GM18873 (cell line): Measurements from ENCODE around the gene IQGAP1.

Experiments
- ATAC-seq: cut with Tn5 transposase; IDR thresholded peaks from one replicate; pipeline ENCODE4 v1.9.1; 2021; ENCODE audit warnings: mild to moderate bottlenecking, moderate library complexity, moderate number of reproducible peaks; ENCODE audit not compliant: unreplicated experiment, low FRiP score

IQGAP1 gene

GRCh38 chr15:90524018-90524803 lies 136.2 kb downstream of the IQGAP1 start:
- peak; percentile 52 for ATAC-seq

- no peak for ATAC-seq
Measured at GRCh38 chr15:90529011-90529370, 140.9 kb downstream of the IQGAP1 start.

- no peak for ATAC-seq
Measured at GRCh38 chr15:90529371-90530249, 141.6 kb downstream of the IQGAP1 start, which contains the start of gene CRTC3. Gene CRTC3, plus strand, starts transcription at chr15:90529923. Its CDS starts 149 bp downstream, at chr15:90530072.

- no peak for ATAC-seq
Measured at GRCh38 chr15:90530250-90531051, 142.4 kb downstream of the IQGAP1 start.

- no peak for ATAC-seq
Measured at GRCh38 chr15:90531147-90531546, 143.1 kb downstream of the IQGAP1 start.

GRCh38 chr15:90535254-90535653 lies 147.2 kb downstream of the IQGAP1 start:
- no peak for ATAC-seq

- no peak for ATAC-seq
Measured at GRCh38 chr15:90539789-90540188, 151.7 kb downstream of the IQGAP1 start.

GRCh38 chr15:90540768-90541167 lies 152.7 kb downstream of the IQGAP1 start:
- ATAC-seq, result no peak

- no peak for ATAC-seq
Measured at GRCh38 chr15:90545095-90545494, 157.1 kb downstream of the IQGAP1 start.

GRCh38 chr15:90547540-90547939 lies 159.5 kb downstream of the IQGAP1 start:
- no peak for ATAC-seq

- ATAC-seq, result no peak
Measured at GRCh38 chr15:90550919-90551318, 162.9 kb downstream of the IQGAP1 start.
